Stimulated activated CD4-positive, alpha-beta T cell treated with anti-CD3 and anti-CD28 coated beads, Interleukin-15, amount 100 ng/mL, for 1 hour (primary cell): ENCODE results near the gene EIF4E2.

Source experiments
- DNase-seq, 2 donors: peaks; one replicate each; pipeline ENCODE4 v3.0.0-alpha.2; 2020; ENCODE audit warnings: low read depth in 1 of 2, low spot score in 1 of 2

The EIF4E2 gene

GRCh38 chr2:232537079-232537478 is 13.4 kb upstream of the EIF4E2 start:
- DNase-seq, result no peak

- DNase-seq, result no peak
These were observed 13.0 kb upstream of the EIF4E2 start for GRCh38 chr2:232537499-232537898.

GRCh38 chr2:232538671-232539070 is 11.8 kb upstream of the EIF4E2 start:
- no peak for DNase-seq

GRCh38 chr2:232539298-232540231 is 10.9 kb upstream of the EIF4E2 start, which contains the start of gene CHRNG:
CHRNG (plus strand) TSS chr2:232539692; CDS start chr2:232539748, 56 bp downstream.
- DNase-seq, result no peak

- no peak for DNase-seq
These were observed 9.9 kb upstream of the EIF4E2 start for GRCh38 chr2:232540441-232541041.

GRCh38 chr2:232541195-232541960 is 9.1 kb upstream of the EIF4E2 start:
- DNase-seq, result no peak

GRCh38 chr2:232541961-232542714 is 8.4 kb upstream of the EIF4E2 start:
- DNase-seq, result no peak

GRCh38 chr2:232542715-232543467 is 7.6 kb upstream of the EIF4E2 start:
- no peak for DNase-seq

GRCh38 chr2:232543491-232543890 is 7.0 kb upstream of the EIF4E2 start:
- no peak for DNase-seq

- no peak for DNase-seq
These were observed 6.4 kb upstream of the EIF4E2 start for GRCh38 chr2:232543928-232544631.

- no peak for DNase-seq
These were observed 5.8 kb upstream of the EIF4E2 start for GRCh38 chr2:232544674-232545073.

GRCh38 chr2:232545511-232546375 is 4.7 kb upstream of the EIF4E2 start:
- no peak for DNase-seq

GRCh38 chr2:232547991-232548390 is 2.5 kb upstream of the EIF4E2 start:
- no peak for DNase-seq

- DNase-seq, result peak in 1 of 2 donors; percentile 12
These were observed 685 bp upstream of the EIF4E2 start for GRCh38 chr2:232549655-232550353.

- no peak for DNase-seq
These were observed 755 bp downstream of the EIF4E2 start for GRCh38 chr2:232551250-232551638.

GRCh38 chr2:232551776-232552175 is 1.3 kb downstream of the EIF4E2 start:
- DNase-seq, result no peak

GRCh38 chr2:232556426-232556825 is 5.9 kb downstream of the EIF4E2 start:
- DNase-seq, result no peak
